Fibroblast of skin of left biceps (primary cell): ENCODE results near the gene CLDN7.
A peak's percentile ranks its signal among the peaks of the same experiment; 100 is the strongest.

ENCODE experiments used
- DNase-seq, 2 experiments: peaks; one replicate each; pipeline ENCODE4 v3.0.0-alpha.2; 2013; ENCODE audit warnings: low read depth in 2 of 2

Gene CLDN7

DNA sequence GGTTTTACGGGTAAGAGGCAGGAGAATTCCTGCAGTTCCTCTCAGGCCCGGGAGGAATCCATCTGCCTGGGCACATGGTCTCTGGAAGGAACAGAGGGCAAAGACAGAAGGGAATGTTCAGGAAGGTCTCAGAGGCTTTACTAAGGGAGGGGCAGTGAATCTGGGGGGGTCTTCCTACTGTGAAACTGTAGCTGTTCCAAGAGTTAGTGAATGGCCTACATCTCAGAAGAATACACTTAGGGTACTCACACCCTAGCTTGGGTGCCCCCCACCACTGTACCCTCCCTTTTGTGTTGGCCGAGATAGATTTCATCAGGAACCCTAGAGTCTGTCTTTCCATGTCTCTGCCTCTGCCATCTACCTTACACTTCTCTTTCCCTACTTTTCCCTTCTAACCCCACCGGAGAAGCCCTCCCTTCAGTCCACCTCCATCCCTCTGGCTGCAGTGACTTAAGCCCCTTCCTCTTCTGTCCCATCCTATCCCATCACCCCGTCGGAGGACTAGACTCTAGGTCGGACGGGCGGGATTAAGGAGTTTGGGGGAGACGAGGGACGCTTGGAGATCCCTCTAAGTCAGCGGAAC, 43.0 kb downstream of the CLDN7 start:
- no peak for DNase-seq

DNA sequence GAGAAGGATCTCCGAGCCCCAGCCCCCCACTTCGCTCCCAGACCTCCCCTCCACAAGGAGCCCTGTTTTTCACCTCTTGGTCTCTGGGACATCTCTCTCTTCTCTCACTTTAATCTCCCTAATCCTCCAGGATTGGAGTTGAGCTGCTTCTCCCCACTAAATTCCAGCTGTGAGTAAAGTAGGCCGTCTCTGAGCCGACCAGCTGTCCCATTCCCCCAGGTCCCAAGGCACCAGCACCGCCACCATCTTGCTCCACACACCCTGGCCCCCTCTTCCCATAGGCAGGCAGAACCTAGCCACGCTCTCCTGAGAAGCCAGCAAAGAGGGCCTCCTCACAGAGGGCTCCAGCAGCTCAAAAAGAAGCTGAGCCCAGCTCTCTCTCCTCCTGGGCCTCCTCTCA, 43.5 kb downstream of the CLDN7 start:
- DNase-seq, result no peak

DNA sequence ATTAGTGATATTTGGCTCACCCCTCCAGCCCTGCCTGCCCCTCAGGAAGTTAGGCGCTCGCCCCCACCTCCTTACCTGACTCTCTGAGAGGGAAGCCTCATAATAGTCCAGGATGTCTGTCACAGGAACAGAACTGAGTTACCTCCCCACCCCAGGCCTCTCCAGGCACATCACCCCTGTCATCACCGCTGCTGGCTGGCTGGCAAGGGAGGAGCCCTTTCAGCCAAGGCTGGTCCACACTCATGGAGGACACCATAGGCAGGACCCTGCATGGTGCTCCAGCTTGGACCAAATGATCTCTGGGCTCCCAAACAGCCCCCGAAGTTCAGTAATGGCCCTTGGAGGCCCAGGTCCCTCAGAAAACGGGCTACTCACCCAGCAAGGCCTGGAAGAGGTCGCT, 44.1 kb downstream of the CLDN7 start:
- no peak for DNase-seq

GRCh38 chr17:7217113-7217987, 44.9 kb downstream of the CLDN7 start:
- peak; percentile 52 to 55 for DNase-seq

- no peak for DNase-seq
Measured at GRCh38 chr17:7216242-7217112, 45.8 kb downstream of the CLDN7 start.

- no peak for DNase-seq
Measured at GRCh38 chr17:7215652-7216180, 46.6 kb downstream of the CLDN7 start.

GRCh38 chr17:7215136-7215638, 47.1 kb downstream of the CLDN7 start:
- DNase-seq, result no peak

DNA sequence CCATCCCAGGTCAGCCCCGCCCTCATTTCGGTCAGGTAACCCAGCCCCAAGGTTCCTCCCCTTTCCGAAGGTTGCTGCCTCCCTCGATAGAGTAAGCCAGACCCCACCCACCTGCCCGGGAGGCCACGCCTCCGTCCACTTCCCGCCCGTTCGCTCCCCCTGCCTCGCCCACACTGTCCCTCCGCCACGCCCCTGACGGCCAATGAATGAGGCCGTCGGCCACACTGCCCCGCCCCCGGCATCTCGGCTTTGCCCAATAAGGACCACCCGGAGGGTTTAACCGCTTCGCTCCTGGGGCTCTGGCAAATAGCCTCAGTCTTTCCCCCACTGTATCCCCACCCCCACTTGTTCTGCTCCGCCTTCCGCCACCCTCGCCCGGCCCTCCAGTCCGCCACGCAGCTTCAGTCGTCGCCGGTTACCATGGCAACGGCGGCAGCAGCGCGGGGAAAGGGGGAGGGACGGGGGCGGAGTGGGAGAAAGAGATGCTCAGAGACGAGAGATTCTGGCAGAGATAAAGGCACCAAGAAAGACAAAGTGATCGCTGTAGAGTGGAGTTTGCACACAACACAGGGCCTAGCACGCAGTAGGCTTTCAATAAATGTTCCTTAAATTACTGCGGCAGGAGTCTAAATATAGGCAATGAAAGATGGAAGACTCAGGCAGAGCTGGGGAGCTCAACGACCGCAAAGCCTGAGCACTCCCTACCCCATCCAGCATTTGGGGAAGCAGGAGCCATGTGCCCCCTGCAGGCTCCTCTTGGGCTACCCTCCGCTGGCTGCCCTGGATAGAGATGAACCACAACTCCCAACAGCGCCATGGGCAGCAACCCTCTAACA, 47.8 kb downstream of the CLDN7 start:
- DNase-seq, result peak; percentile 91 to 94

DNA sequence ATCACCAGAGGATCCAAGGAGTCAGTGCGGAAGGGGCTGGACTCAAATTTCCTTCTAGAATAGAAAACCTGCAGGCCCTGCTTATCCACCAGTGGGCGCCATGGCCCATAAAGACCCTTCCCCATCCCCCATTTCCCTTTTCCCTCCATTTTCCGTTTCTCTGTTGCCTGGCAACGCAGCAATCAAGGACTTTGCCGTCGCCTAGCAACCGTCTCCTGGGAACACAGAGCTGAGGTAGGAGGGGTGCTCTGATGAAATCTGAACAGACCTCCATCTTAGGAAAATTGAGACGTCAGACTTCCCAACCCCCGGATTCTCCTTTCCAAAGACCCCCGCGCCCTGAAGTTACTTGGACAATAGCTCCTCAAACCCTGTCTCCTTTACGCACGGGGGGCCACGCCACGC, 48.4 kb downstream of the CLDN7 start:
- peak in 1 of 2 experiments; percentile 45 for DNase-seq

DNA sequence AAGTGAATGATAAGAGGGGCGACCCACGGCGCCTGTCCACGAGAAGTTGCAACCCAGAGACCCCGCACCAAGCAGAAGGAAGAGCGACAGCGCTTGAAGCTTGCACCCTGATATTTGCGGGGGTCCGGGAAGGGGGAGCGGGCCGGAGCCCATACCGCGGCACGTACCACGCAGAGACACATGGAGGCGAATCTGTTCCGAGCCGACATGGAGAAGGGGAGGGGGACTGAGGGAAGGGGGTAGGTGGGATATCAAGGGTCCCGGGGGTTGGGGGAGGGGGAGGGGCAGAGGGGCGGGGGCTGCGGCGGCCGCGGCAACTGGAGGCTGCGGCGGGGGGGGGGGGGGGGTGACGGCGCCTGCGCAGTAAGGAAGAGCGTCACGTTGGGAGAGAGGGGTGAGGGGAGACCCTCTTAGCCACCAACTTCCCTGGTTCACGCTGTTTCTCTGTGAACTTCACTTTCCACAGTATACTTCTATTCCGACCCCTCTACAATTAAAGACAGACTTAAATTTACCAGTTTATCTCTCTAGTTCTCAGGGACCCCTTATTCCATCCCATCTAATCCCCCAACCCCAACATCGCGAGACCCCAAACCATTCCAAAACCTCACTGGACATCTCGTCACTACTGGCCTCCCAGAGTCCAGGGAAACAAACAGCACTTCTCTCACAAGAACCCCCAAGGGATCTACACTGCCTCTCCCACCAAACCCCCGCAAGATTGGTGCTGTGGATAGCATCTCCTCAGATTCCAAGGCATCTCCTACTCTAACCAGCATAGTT, 50.6 kb downstream of the CLDN7 start:
- DNase-seq, result no peak
